HG03571 (cell line): ENCODE measurements around the gene ZFPM1.

Experiments
- ATAC-seq: cut with Tn5 transposase; IDR thresholded peaks from one replicate; pipeline ENCODE4 v1.9.1; 2021; ENCODE audit not compliant: unreplicated experiment

The ZFPM1 gene

GRCh38 chr16:88433632-88434352, 19.3 kb upstream of the ZFPM1 start:
- no peak for ATAC-seq

GRCh38 chr16:88434353-88434690, 18.8 kb upstream of the ZFPM1 start:
- no peak for ATAC-seq

- ATAC-seq: no peak
These were observed 18.3 kb upstream of the ZFPM1 start for GRCh38 chr16:88434746-88435145.

- no peak for ATAC-seq
These were observed 17.4 kb upstream of the ZFPM1 start for GRCh38 chr16:88435437-88436355.

GRCh38 chr16:88436796-88437195, 16.3 kb upstream of the ZFPM1 start:
- no peak for ATAC-seq

GRCh38 chr16:88437367-88437964, 15.6 kb upstream of the ZFPM1 start:
- ATAC-seq: no peak

- ATAC-seq: no peak
These were observed 14.8 kb upstream of the ZFPM1 start for GRCh38 chr16:88438084-88438870.

GRCh38 chr16:88439016-88439415, 14.1 kb upstream of the ZFPM1 start:
- ATAC-seq: no peak

- no peak for ATAC-seq
These were observed 13.4 kb upstream of the ZFPM1 start for GRCh38 chr16:88439706-88440105.

GRCh38 chr16:88440111-88440510, 13.0 kb upstream of the ZFPM1 start:
- ATAC-seq: no peak

GRCh38 chr16:88440686-88441405, 12.2 kb upstream of the ZFPM1 start:
- no peak for ATAC-seq

GRCh38 chr16:88441460-88441859, 11.6 kb upstream of the ZFPM1 start:
- no peak for ATAC-seq

- ATAC-seq: no peak
These were observed 10.7 kb upstream of the ZFPM1 start for GRCh38 chr16:88442383-88442726.

- no peak for ATAC-seq
These were observed 10.1 kb upstream of the ZFPM1 start for GRCh38 chr16:88442727-88443576.

- no peak for ATAC-seq
These were observed 8.1 kb upstream of the ZFPM1 start for GRCh38 chr16:88444826-88445582.

GRCh38 chr16:88445583-88445960, 7.5 kb upstream of the ZFPM1 start:
- no peak for ATAC-seq

- no peak for ATAC-seq
These were observed 7.0 kb upstream of the ZFPM1 start for GRCh38 chr16:88446061-88446460.

- no peak for ATAC-seq
These were observed 6.3 kb upstream of the ZFPM1 start for GRCh38 chr16:88446736-88447135.

GRCh38 chr16:88447881-88448280, 5.2 kb upstream of the ZFPM1 start:
- no peak for ATAC-seq
